HEK293 (cell line): Measurements from ENCODE around the gene CEBPB.

Experiments used
- BCL11A ChIP-seq: fragments of 450-650 bp; formaldehyde crosslinking; IDR thresholded peaks from 2 replicates; pipeline ENCODE4 v1.5.1; 2016; ENCODE audit warnings: low read depth, missing biosample characterization, missing genetic modification characterization
- CTCF ChIP-seq: fragments of 450-650 bp; formaldehyde crosslinking; IDR thresholded peaks from 2 replicates; pipeline ENCODE4 v1.5.1; 2016; ENCODE audit warnings: missing biosample characterization, missing genetic modification characterization
- PRDM4 ChIP-seq: fragments of 450-650 bp; formaldehyde crosslinking; IDR thresholded peaks from 2 replicates; pipeline ENCODE4 v1.5.1; 2017; ENCODE audit warnings: missing biosample characterization, missing genetic modification characterization
- ZNF610 ChIP-seq: fragments of 450-650 bp; formaldehyde crosslinking; IDR thresholded peaks from 2 replicates; pipeline ENCODE4 v1.5.1; 2016; ENCODE audit warnings: missing biosample characterization, missing genetic modification characterization, borderline replicate concordance
- ZSCAN4 ChIP-seq: fragments of 450-650 bp; formaldehyde crosslinking; IDR thresholded peaks from 2 replicates; pipeline ENCODE4 v1.5.1; 2017; ENCODE audit warnings: missing biosample characterization, missing genetic modification characterization

- TF ChIP-seq PRDM4 (no peak), CTCF (tag by site-specific recombination) (no peak), BCL11A (tag by site-specific recombination) (no peak), ZNF610 (no peak), ZSCAN4 (no peak)
These were observed 864 bp upstream of the CEBPB start for GRCh38 chr20:50189681-50190250.
